NCI-H146 (cell line): Measurements from ENCODE around the gene SIKE1.
"Not testable (repeated sequence)": the region's sequence is repeated elsewhere in the genome, so short reads cannot be mapped to it uniquely, and the experiment has no call there.

Experiments used
- DNase-seq: peaks from one replicate; lab custom pipeline; 2025; lab: John Stamatoyannopoulos, UW

The SIKE1 gene

GRCh38 chr1:114780344-114781226, at the start of gene SIKE1:
Gene SIKE1, minus strand, starts transcription at chr1:114780685. Its CDS starts 78 bp downstream, at chr1:114780607.
- peak; percentile 96 for DNase-seq

- not testable (repeated sequence) for DNase-seq
Observed at GRCh38 chr1:114830075-114830474, 49.6 kb upstream of the SIKE1 start.

DNA sequence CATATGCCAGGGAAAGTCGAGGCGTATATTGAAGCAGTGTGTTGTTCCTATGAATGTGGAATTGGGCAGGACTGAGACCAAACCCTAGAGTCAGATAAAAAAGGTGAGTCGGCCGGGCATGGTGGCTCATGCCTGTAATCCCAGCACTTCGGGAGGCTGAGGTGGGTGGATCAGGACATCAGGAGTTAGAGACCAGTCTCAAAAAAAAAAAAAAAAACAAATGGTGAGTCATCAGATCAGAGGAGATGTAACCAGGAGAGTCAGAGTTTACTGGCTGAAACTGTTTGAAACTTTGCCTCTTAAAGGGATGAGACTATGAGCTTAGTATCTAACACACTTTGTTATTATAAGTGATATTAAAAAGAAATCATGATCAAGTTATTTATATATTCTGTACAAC, 47.8 kb upstream of the SIKE1 start:
- no peak for DNase-seq

GRCh38 chr1:114821978-114822377, 41.5 kb upstream of the SIKE1 start:
- no peak for DNase-seq

- DNase-seq = no peak
Observed at GRCh38 chr1:114820392-114820791, 39.9 kb upstream of the SIKE1 start.

- no peak for DNase-seq
Observed at GRCh38 chr1:114819869-114820268, 39.4 kb upstream of the SIKE1 start.

GRCh38 chr1:114804449-114804848, 24.0 kb upstream of the SIKE1 start:
- DNase-seq = not testable (repeated sequence)

DNA sequence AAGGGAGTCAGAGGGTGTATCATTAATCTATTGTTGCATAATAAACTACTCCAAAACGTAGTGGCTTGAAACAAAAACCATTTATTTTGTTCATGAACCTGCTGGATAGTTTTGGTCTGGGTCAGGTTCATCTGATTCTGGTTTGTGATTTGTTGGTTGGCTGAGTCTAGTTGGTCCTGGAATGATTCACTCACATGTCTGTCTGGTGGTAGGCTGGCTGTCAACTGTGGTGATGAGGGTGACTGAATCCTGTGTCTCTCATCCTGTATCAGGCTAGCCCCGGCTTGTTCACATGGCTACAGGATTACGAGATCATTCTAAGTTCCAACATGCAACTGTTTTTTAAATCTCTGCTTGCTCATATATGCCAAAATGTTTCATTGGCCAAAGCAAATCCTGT, 22.5 kb upstream of the SIKE1 start:
- no peak for DNase-seq

DNA sequence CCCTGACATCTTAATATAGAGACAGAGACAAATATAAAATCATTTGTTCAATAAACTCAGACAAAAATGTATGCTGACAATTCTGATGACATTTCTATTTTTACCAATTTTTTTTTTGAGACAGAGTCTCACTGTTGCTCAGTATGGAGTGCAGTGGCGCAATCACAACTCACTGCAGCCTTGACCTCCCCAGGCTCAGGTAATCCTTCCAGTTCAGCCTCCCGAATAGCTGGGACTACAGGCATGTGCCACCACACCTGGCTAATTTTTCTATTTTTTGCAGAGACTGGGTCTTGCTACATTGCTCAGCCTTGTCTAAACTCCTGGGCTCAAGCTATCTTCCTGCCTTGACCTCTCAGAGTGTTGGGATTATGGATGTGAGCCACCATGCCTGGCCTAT, 13.6 kb upstream of the SIKE1 start:
- no peak for DNase-seq

- not testable (repeated sequence) for DNase-seq
Observed at GRCh38 chr1:114790581-114790980, 10.1 kb upstream of the SIKE1 start.

DNA sequence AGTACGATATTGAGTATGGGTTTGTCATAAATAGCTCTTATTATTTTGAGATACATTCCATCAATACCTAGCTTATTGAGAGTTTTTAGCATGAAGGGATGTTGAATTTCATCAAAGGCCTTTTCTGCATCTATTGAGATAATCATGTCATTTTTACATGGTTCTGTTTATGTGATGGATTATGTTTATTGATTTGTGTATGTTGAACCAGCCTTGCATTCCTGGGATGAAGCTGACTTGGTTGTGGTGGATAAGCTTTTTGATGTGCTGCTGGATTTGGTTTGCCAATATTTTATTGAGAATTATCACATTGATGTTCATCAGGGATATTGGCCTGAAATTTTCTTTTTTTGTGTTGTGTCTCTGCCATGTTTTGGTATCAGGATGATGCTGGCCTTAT, 6.0 kb upstream of the SIKE1 start:
- DNase-seq = not testable (repeated sequence)

DNA sequence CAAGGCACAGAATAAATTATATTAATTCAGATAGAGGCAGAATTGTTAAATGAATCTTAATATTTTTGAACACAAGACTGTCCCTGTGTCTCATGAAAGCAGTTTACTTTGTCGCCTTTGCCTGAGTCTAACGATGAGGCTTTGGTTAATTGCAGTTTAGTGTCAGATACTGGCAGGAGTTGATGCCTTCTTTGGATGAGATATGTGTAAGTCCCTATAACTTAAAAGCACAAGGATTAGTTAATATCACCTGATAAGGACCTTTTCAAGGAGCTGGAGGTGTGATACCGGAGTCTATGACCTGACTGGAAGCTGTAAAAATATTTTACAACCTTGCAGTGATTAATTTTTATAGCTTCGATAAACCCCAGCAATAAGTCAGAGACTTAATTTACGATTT, 2.0 kb upstream of the SIKE1 start:
- no peak for DNase-seq

DNA sequence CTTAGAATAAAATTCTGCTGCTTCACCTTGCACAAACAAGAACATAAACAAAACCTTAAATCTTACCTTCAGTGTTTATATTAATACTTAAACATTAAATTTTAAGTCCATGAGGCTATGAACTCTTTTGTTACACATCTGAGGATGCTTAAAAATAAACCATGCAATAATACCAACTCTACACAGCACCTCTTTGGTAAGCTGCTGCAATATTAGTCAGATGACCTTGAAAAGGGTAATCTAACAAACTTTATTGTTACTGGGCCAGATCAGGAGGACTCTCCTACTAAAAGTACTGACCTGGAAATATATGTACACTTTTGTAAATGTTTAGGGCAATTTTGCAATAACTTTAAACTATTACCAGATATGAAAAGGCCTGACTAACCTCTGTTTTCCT, 763 bp downstream of the SIKE1 start:
- no peak for DNase-seq

DNA sequence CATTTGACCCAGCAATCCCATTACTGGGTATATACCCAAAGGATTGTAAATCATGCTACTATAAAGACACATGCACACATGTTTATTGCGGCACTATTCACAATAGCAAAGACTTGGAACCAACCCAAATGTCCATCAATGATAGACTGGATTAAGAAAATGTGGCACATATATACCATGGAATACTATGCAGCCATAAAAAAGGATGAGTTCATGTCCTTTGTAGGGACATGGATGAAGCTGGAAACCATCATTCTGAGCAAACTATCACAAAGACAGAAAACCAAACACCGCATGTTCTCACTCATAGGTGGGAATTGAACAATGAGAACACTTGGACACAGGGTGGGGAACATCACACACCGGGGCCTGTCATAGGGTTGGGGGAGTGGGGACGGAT, 3.8 kb downstream of the SIKE1 start:
- DNase-seq = not testable (repeated sequence)

DNA sequence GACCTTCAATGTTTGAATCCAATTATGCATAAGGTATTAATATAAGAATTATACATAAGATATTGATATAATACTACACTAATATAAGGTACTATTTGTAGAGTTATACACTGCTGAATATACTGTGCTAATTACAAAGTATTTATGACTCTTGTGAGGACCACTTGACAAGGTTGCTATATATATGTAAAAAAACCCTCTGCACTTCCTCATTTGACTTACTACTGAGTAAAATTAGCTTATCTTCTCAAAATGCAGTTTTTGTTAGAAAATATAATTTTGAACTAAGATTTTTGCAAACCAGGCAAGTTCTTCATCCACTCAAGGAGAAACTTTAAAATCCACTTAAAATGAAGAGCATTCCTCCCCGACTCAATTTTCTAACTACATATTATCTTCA, 8.5 kb downstream of the SIKE1 start:
- no peak for DNase-seq

- no peak for DNase-seq
Observed at GRCh38 chr1:114770989-114771388, 9.5 kb downstream of the SIKE1 start.

GRCh38 chr1:114764689-114765088, 15.8 kb downstream of the SIKE1 start:
- no peak for DNase-seq

GRCh38 chr1:114758256-114758832, 22.1 kb downstream of the SIKE1 start:
- DNase-seq = peak; percentile 51

GRCh38 chr1:114757455-114758255, 22.8 kb downstream of the SIKE1 start, which contains the start of gene CSDE1:
Gene CSDE1, minus strand, starts transcription at chr1:114757984. Its CDS starts 18,094 bp downstream, at chr1:114739890.
- peak; percentile 99 for DNase-seq

- no peak for DNase-seq
Observed at GRCh38 chr1:114756949-114757454, 23.5 kb downstream of the SIKE1 start.

GRCh38 chr1:114756009-114756892, 24.2 kb downstream of the SIKE1 start:
- no peak for DNase-seq
